Measurements from ENCODE around the gene TLX2. TPM values are rescaled to one million over a fixed set of nuclear protein-coding genes. Genes with fewer than 3 reads are reported as not detected.
A peak's percentile ranks its signal among the peaks of the same experiment; 100 is the strongest.

Gene TLX2
- total and polyA plus RNA-seq, 2 of the 13 experiments (the other 11 are each of a cell fraction or from before 2014, with no cell fraction given): 0.05 to 0.20 TPM

GRCh38 chr2:74507926-74508520 lies 6.2 kb upstream of the TLX2 start (continued):
- TF ChIP-seq ZNF318 (CRISPR knock-in tag; IDR thresholded peaks at IDR 0.05) (no peak), BRCA1 (CRISPR knock-in tag; IDR thresholded peaks at IDR 0.05) (0 out of 2 replicates have a peak, but pooled peaks have one; percentile 2), TEAD2 (CRISPR knock-in tag; IDR thresholded peaks at IDR 0.05) (no peak), ZNF850 (CRISPR knock-in tag; conservative IDR thresholded peaks at IDR 0.05) (0 out of 2 replicates have a peak, but pooled peaks have one; percentile 11), HES4 (CRISPR knock-in tag; IDR thresholded peaks at IDR 0.05; ENCODE audit: borderline replicate concordance) (0 out of 2 replicates have a peak, but pooled peaks have one; percentile 54), STAG1 (CRISPR knock-in tag; IDR thresholded peaks at IDR 0.05) (no peak), HNRNPL (IDR thresholded peaks at IDR 0.05; ENCODE audit: low read depth, low read length) (0 out of 2 replicates have a peak, but pooled peaks have one; percentile 3), MAX (IDR thresholded peaks at IDR 0.05) (peak; percentile 52), NFYB (CRISPR knock-in tag; IDR thresholded peaks at IDR 0.05) (no peak), CTCF (CRISPR knock-in tag; IDR thresholded peaks at IDR 0.05) (0 out of 2 replicates have a peak, but pooled peaks have one; percentile 15), ZFY (CRISPR knock-in tag; IDR thresholded peaks at IDR 0.05) (peak; percentile 59), ZNF430 (CRISPR knock-in tag; IDR thresholded peaks at IDR 0.05) (peak; percentile 85), SMAD9 (CRISPR knock-in tag; IDR thresholded peaks at IDR 0.05) (0 out of 2 replicates have a peak, but pooled peaks have one; percentile 10), ZNF20 (CRISPR knock-in tag; IDR thresholded peaks at IDR 0.05) (no peak), TRAFD1 (CRISPR knock-in tag; IDR thresholded peaks at IDR 0.05; ENCODE audit: borderline replicate concordance) (no peak), ZNF740 (CRISPR knock-in tag; IDR thresholded peaks at IDR 0.05) (peak; percentile 9; the same call in 1 of the 2 replicates), ZKSCAN8 (CRISPR knock-in tag; IDR thresholded peaks at IDR 0.05; ENCODE audit: borderline replicate concordance) (no peak), RFX3 (CRISPR knock-in tag; IDR thresholded peaks at IDR 0.05) (no peak)

Data from HepG2 (cell line).